Brain microvascular endothelial cell (primary cell): ENCODE measurements around the gene ZBTB5.
"Not testable (repeated sequence)": the region's sequence is repeated elsewhere in the genome, so short reads cannot be mapped to it uniquely, and the experiment has no call there.

Experiments used
- DNase-seq: peaks from one replicate; pipeline ENCODE4 v3.0.0-alpha.2; 2020
- H3K27ac ChIP-seq: fragments of 250-450 bp; sonication (Bioruptor Pico); 2 replicates; pipeline ENCODE4 v1.5.1; 2020; ENCODE audit warnings: mild to moderate bottlenecking, moderate library complexity
- H3K27me3 ChIP-seq: fragments of 250-450 bp; sonication (Bioruptor Pico); replicated peaks from 2 replicates; pipeline ENCODE4 v1.5.1; 2020; ENCODE audit warnings: mild to moderate bottlenecking
- H3K36me3 ChIP-seq: fragments of 250-450 bp; sonication (Bioruptor Pico); replicated peaks from 2 replicates; pipeline ENCODE4 v1.5.1; 2020; ENCODE audit warnings: mild to moderate bottlenecking
- H3K4me3 ChIP-seq: 2 replicates; pipeline ENCODE4 v1.5.1; 2011; ENCODE audit warnings: low read depth, mild to moderate bottlenecking, control low read depth, low read length, moderate library complexity
- CTCF ChIP-seq: IDR thresholded peaks from 2 replicates; pipeline ENCODE4 v1.5.1; 2011; ENCODE audit warnings: low read depth, mild to moderate bottlenecking, moderate library complexity, low read length, control low read depth, inconsistent platforms; ENCODE audit errors: missing control alignments
- in situ Hi-C: cut with HindIII; loops from 2 replicates; pipeline ENCODE4 v1.10.0; 2017; ENCODE audit warnings: low sequenced_read_pairs, low pct_ligation_motif_present

Gene ZBTB5

GRCh38 chr9:37405764-37406380 is 59.4 kb downstream of the ZBTB5 start:
- TF ChIP-seq CTCF: no peak
- no peak for DNase-seq
- H3K36me3 ChIP-seq: no peaks in the 10 kb centered on the region
- in situ Hi-C loops: no loop called here
- H3K27me3 ChIP-seq: no peaks in the 10 kb centered on the region
- H3K27ac ChIP-seq: no peak overlapping the region
- no peak overlapping the region for H3K4me3 ChIP-seq

GRCh38 chr9:37405350-37405749 is 59.9 kb downstream of the ZBTB5 start:
- no peaks in the 10 kb centered on the region for H3K36me3 ChIP-seq
- DNase-seq: no peak
- in situ Hi-C loops: no loop called here

GRCh38 chr9:37404590-37404989 is 60.7 kb downstream of the ZBTB5 start:
- H3K4me3 ChIP-seq: no peak overlapping the region
- DNase-seq: no peak
- H3K27me3 ChIP-seq: no peaks in the 10 kb centered on the region
- H3K36me3 ChIP-seq: no peaks in the 10 kb centered on the region
- H3K27ac ChIP-seq: no peak overlapping the region
- in situ Hi-C loops: no loop called here
- no peak for TF ChIP-seq CTCF

More at GRCh38 chr9:37405350-37405749, 59.9 kb downstream of the ZBTB5 start:
- Histone ChIP-seq H3K27ac (no peak overlapping the region), H3K4me3 (no peak overlapping the region), H3K27me3 (no peaks in the 10 kb centered on the region)
- no peak for TF ChIP-seq CTCF

- in situ Hi-C loops: no loop called here
- no peak for TF ChIP-seq CTCF
These were observed 65.9 kb downstream of the ZBTB5 start for GRCh38 chr9:37399336-37399735.

GRCh38 chr9:37398464-37399025 is 66.7 kb downstream of the ZBTB5 start:
- no peaks in the 10 kb centered on the region for H3K36me3 ChIP-seq
- TF ChIP-seq CTCF: no peak
- in situ Hi-C loops: no loop called here
- no peaks in the 10 kb centered on the region for H3K27me3 ChIP-seq
- no peak overlapping the region for H3K4me3 ChIP-seq
- DNase-seq: no peak
- no peak overlapping the region for H3K27ac ChIP-seq

More at GRCh38 chr9:37399336-37399735, 65.9 kb downstream of the ZBTB5 start:
- Histone ChIP-seq H3K27ac (no peak overlapping the region), H3K4me3 (no peak overlapping the region), H3K36me3 (no peaks in the 10 kb centered on the region), H3K27me3 (no peaks in the 10 kb centered on the region)
- no peak for DNase-seq

GRCh38 chr9:37397948-37398347 is 67.3 kb downstream of the ZBTB5 start:
- H3K27ac ChIP-seq, in situ Hi-C loops, H3K4me3 ChIP-seq, H3K36me3 ChIP-seq, H3K27me3 ChIP-seq, DNase-seq: not testable (repeated sequence)
